GM23338 (cell line): Measurements from ENCODE around the gene DAPK1. TPM values are rescaled to one million over a fixed set of nuclear protein-coding genes. Genes with fewer than 3 reads are reported as not detected.

Experiments used
- ATAC-seq: fragments of 200-7000 bp; cut with Tn5 transposase; 3 replicates; pipeline ENCODE4 v1.9.1; 2020
- DNase-seq: peaks from one replicate; pipeline ENCODE4 v3.0.0-alpha.2; 2015; ENCODE audit warnings: low spot score
- H2AFZ ChIP-seq: fragments of 200-600 bp; sonication (generic); 2 replicates; pipeline ENCODE4 v1.8.0; 2016; ENCODE audit warnings: antibody characterized with exemption, mild to moderate bottlenecking, moderate library complexity
- H3F3A ChIP-seq: fragments of 200-600 bp; sonication (generic); replicated peaks from 2 replicates; pipeline ENCODE4 v1.8.0; 2017; ENCODE audit warnings: antibody characterized with exemption, mixed run types, low read depth
- H3K27ac ChIP-seq: fragments of 200-600 bp; sonication (generic); 2 replicates; pipeline ENCODE4 v1.6.1; 2016; ENCODE audit warnings: low read depth
- H3K27me3 ChIP-seq: fragments of 200-600 bp; sonication (generic); 2 replicates; pipeline ENCODE4 v1.8.0; 2016; ENCODE audit warnings: mild to moderate bottlenecking, mixed run types, moderate library complexity; ENCODE audit not compliant: insufficient read depth
- H3K36me3 ChIP-seq: fragments of 200-600 bp; sonication (generic); 2 replicates; pipeline ENCODE4 v1.8.0; 2016; ENCODE audit warnings: mild to moderate bottlenecking; ENCODE audit not compliant: insufficient read depth
- H3K4me1 ChIP-seq: fragments of 200-600 bp; sonication (generic); 2 replicates; pipeline ENCODE4 v1.8.0; 2016; ENCODE audit warnings: mild to moderate bottlenecking, moderate library complexity; ENCODE audit not compliant: insufficient read depth
- H3K4me2 ChIP-seq: fragments of 200-600 bp; sonication (generic); 2 replicates; pipeline ENCODE4 v1.7.1; 2017; ENCODE audit warnings: mixed run types
- H3K4me3 ChIP-seq: fragments of 200-600 bp; sonication (generic); 2 replicates; pipeline ENCODE4 v1.6.1; 2016; ENCODE audit warnings: mixed run types
- H3K79me2 ChIP-seq: fragments of 200-600 bp; sonication (generic); replicated peaks from 2 replicates; pipeline ENCODE4 v1.8.0; 2017; ENCODE audit warnings: mild to moderate bottlenecking; ENCODE audit not compliant: insufficient read depth
- H3K9me2 ChIP-seq: fragments of 200-600 bp; sonication (generic); 2 replicates; pipeline ENCODE4 v1.8.0; 2017; ENCODE audit not compliant: insufficient read depth
- H4K20me1 ChIP-seq: fragments of 200-600 bp; sonication (generic); replicated peaks from 2 replicates; pipeline ENCODE4 v1.8.0; 2017; ENCODE audit warnings: mild to moderate bottlenecking; ENCODE audit not compliant: insufficient read depth
- H3K27ac Mint-ChIP-seq: 2 replicates; pipeline ENCODE4 v1.8.0; 2020; ENCODE audit warnings: inconsistent platforms, mild to moderate bottlenecking, moderate library complexity, mixed read lengths
- H3K27me3 Mint-ChIP-seq: 3 replicates; pipeline ENCODE4 v1.8.0; 2022; ENCODE audit warnings: low read depth, mild to moderate bottlenecking, moderate library complexity, mixed read lengths, inconsistent platforms; ENCODE audit not compliant: insufficient read depth, poor library complexity
- H3K36me3 Mint-ChIP-seq: 3 replicates; pipeline ENCODE4 v1.8.0; 2021; ENCODE audit warnings: low read depth, mild to moderate bottlenecking, inconsistent platforms, moderate library complexity, mixed read lengths
- H3K4me1 Mint-ChIP-seq: 3 replicates; pipeline ENCODE4 v1.8.0; 2020; ENCODE audit warnings: mild to moderate bottlenecking, inconsistent platforms, mixed read lengths
- H3K4me3 Mint-ChIP-seq: 3 replicates; pipeline ENCODE4 v1.8.0; 2021; ENCODE audit warnings: moderate library complexity, mild to moderate bottlenecking, inconsistent platforms, mixed read lengths
- H3K9me3 Mint-ChIP-seq: 3 replicates; pipeline ENCODE4 v1.8.0; 2020; ENCODE audit warnings: moderate library complexity, mild to moderate bottlenecking, inconsistent platforms, mixed read lengths
- CREB1 ChIP-seq: fragments of 250-450 bp; sonication (Bioruptor Pico); IDR thresholded peaks from 2 replicates; pipeline ENCODE4 v1.5.0; 2020; ENCODE audit warnings: low read depth, mild to moderate bottlenecking, moderate library complexity
- EZH2 ChIP-seq: fragments of 200-600 bp; sonication (generic); IDR thresholded peaks from one replicate; pipeline ENCODE4 v1.8.0; 2017; ENCODE audit warnings: antibody characterized with exemption, mild to moderate bottlenecking, low read depth; ENCODE audit not compliant: unreplicated experiment
- EZH2phosphoT487 ChIP-seq: fragments of 200-600 bp; sonication (generic); IDR thresholded peaks from one replicate; pipeline ENCODE4 v1.8.1; 2018; ENCODE audit warnings: antibody characterized with exemption; ENCODE audit not compliant: unreplicated experiment
- JUNB ChIP-seq: IDR thresholded peaks from one replicate; pipeline ENCODE4 v1.6.1; 2016; ENCODE audit warnings: antibody characterized with exemption; ENCODE audit not compliant: unreplicated experiment
- NANOG ChIP-seq: IDR thresholded peaks from 2 replicates; pipeline ENCODE4 v1.6.1; 2016; ENCODE audit warnings: antibody characterized with exemption, borderline replicate concordance
- POLR2AphosphoS5 ChIP-seq: IDR thresholded peaks from 2 replicates; pipeline ENCODE4 v1.6.1; 2016; ENCODE audit warnings: antibody characterized with exemption, low read depth
- STAT1 ChIP-seq: IDR thresholded peaks from one replicate; pipeline ENCODE4 v1.6.1; 2016; ENCODE audit warnings: antibody characterized with exemption; ENCODE audit not compliant: unreplicated experiment
- ZNF114 ChIP-seq: fragments of 250-450 bp; sonication (Bioruptor Pico); IDR thresholded peaks from 2 replicates; pipeline ENCODE4 v1.5.0; 2020; ENCODE audit warnings: mild to moderate bottlenecking, moderate library complexity
- ZNF331 ChIP-seq: fragments of 250-450 bp; sonication (Bioruptor Pico); IDR thresholded peaks from 2 replicates; pipeline ENCODE4 v1.5.0; 2020; ENCODE audit warnings: low read depth, mild to moderate bottlenecking, moderate library complexity
- ZNF462 ChIP-seq: fragments of 250-450 bp; sonication (Bioruptor Pico); IDR thresholded peaks from 2 replicates; pipeline ENCODE4 v1.5.0; 2020; ENCODE audit warnings: mild to moderate bottlenecking, moderate library complexity
- polyA plus RNA-seq: library from polyadenylated mRNA; unstranded; fragments of >200 nt; fragmentation: Nextera tagmentation; extraction: Ambion mirVana; gene quantifications from 2 replicates; pipeline ENCODE4 v1.2.1, GENCODE V29; 2016
- total RNA-seq: library from RNA; depleted of rRNA; stranded (reverse); fragments of >200 nt; shearing (Covaris generic); gene quantifications from 2 replicates; pipeline ENCODE4 v1.2.3, GENCODE V29; 2014
- TF ChIP-seq, protein P1 (sequence below), 2 experiments: fragments of 200-600 bp in 1 of 2; sonication (generic) in 1 of 2; conservative IDR thresholded peaks; 2 replicates each; pipeline versions ENCODE4 v1.5.1 to v1.6.1; 2016 to 2017; ENCODE audit warnings: antibody characterized with exemption in 2 of 2, low read depth in 2 of 2, mild to moderate bottlenecking in 2 of 2, moderate library complexity in 1 of 2
- TF ChIP-seq, protein P2 (sequence below): IDR thresholded peaks from 2 replicates; pipeline ENCODE4 v1.6.1; 2016; ENCODE audit warnings: antibody characterized with exemption
- TF ChIP-seq, protein P3 (sequence below): IDR thresholded peaks from one replicate; pipeline ENCODE4 v1.6.1; 2018; ENCODE audit warnings: antibody characterized with exemption; ENCODE audit not compliant: unreplicated experiment

DAPK1 gene
- total and polyA plus RNA-seq, 2 experiments from 2014 or later = 37.0 to 134 TPM

DNA sequence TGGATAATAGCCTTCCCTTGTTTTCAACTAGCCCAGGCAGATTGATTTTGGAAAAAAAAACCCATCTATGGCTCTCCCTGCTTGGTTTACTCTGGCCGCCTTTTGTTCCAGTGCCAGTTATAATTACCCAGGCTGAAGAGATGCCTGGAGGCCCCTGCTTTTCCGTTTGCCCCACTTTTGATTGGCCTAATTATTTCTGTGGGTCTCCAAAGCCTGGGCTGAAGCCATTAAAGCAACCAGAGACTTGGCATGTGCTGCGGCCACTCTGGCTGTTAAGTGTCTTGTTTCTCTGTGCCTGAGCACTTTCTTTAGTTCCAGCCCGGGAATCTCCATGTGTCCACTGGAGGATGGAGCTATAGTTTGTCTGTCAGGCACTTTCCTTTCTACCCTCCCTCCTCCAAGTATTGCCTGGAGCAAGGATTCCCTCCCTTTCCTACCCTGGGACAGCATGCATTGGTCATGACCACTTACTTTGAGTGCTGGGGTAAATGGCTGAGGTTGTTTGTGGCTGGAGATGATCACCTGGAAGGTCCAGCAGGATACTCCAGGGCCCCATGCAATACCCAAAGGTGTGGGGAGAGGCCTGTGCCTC is 123.2 kb downstream of the DAPK1 start:
- no peak overlapping the region for H3K4me2 ChIP-seq

More for the DNA sequence above, 123.2 kb downstream of the DAPK1 start:
- H3K4me3 ChIP-seq = no peak overlapping the region
- H3F3A ChIP-seq = no peaks in the 10 kb centered on the region
- H3K4me1 Mint-ChIP-seq = peaks cover 27% of the 10 kb centered on the region
- no peaks in the 10 kb centered on the region for H3K27me3 ChIP-seq
- H3K4me3 Mint-ChIP-seq = no peak overlapping the region
- 0 out of 2 replicates have a peak, but pooled peaks cover 14% of the 10 kb centered on the region for H3K9me2 ChIP-seq
- H3K27me3 Mint-ChIP-seq = peaks cover 7% of the 10 kb centered on the region
- no peak overlapping the region for H3K27ac Mint-ChIP-seq
- no peak for ATAC-seq
- DNase-seq = no peak
- peaks cover 4% of the 10 kb centered on the region; the same call in 1 of the 2 replicates for H3K36me3 ChIP-seq
- no peak overlapping the region for H3K27ac ChIP-seq
- 0 out of 2 replicates have a peak, but pooled peaks cover 5% of the 10 kb centered on the region for H3K4me1 ChIP-seq
- TF ChIP-seq ZNF114 (no peak), ZNF462 (CRISPR knock-in tag) (no peak), STAT1 (no peak), NANOG (no peak), JUNB (no peak), POLR2AphosphoS5 (no peak), ZNF331 (no peak), EZH2 (no peak), CREB1 (no peak), EZH2phosphoT487 (no peak)
- TF ChIP-seq, protein P1, sequence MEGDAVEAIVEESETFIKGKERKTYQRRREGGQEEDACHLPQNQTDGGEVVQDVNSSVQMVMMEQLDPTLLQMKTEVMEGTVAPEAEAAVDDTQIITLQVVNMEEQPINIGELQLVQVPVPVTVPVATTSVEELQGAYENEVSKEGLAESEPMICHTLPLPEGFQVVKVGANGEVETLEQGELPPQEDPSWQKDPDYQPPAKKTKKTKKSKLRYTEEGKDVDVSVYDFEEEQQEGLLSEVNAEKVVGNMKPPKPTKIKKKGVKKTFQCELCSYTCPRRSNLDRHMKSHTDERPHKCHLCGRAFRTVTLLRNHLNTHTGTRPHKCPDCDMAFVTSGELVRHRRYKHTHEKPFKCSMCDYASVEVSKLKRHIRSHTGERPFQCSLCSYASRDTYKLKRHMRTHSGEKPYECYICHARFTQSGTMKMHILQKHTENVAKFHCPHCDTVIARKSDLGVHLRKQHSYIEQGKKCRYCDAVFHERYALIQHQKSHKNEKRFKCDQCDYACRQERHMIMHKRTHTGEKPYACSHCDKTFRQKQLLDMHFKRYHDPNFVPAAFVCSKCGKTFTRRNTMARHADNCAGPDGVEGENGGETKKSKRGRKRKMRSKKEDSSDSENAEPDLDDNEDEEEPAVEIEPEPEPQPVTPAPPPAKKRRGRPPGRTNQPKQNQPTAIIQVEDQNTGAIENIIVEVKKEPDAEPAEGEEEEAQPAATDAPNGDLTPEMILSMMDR (conservative IDR thresholded peaks at IDR 0.05; ENCODE audit: low read depth in 2 of 2) = no peak
- TF ChIP-seq, protein P2, sequence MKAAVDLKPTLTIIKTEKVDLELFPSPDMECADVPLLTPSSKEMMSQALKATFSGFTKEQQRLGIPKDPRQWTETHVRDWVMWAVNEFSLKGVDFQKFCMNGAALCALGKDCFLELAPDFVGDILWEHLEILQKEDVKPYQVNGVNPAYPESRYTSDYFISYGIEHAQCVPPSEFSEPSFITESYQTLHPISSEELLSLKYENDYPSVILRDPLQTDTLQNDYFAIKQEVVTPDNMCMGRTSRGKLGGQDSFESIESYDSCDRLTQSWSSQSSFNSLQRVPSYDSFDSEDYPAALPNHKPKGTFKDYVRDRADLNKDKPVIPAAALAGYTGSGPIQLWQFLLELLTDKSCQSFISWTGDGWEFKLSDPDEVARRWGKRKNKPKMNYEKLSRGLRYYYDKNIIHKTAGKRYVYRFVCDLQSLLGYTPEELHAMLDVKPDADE = no peak
- TF ChIP-seq, protein P3, sequence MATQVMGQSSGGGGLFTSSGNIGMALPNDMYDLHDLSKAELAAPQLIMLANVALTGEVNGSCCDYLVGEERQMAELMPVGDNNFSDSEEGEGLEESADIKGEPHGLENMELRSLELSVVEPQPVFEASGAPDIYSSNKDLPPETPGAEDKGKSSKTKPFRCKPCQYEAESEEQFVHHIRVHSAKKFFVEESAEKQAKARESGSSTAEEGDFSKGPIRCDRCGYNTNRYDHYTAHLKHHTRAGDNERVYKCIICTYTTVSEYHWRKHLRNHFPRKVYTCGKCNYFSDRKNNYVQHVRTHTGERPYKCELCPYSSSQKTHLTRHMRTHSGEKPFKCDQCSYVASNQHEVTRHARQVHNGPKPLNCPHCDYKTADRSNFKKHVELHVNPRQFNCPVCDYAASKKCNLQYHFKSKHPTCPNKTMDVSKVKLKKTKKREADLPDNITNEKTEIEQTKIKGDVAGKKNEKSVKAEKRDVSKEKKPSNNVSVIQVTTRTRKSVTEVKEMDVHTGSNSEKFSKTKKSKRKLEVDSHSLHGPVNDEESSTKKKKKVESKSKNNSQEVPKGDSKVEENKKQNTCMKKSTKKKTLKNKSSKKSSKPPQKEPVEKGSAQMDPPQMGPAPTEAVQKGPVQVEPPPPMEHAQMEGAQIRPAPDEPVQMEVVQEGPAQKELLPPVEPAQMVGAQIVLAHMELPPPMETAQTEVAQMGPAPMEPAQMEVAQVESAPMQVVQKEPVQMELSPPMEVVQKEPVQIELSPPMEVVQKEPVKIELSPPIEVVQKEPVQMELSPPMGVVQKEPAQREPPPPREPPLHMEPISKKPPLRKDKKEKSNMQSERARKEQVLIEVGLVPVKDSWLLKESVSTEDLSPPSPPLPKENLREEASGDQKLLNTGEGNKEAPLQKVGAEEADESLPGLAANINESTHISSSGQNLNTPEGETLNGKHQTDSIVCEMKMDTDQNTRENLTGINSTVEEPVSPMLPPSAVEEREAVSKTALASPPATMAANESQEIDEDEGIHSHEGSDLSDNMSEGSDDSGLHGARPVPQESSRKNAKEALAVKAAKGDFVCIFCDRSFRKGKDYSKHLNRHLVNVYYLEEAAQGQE = no peak
- H2AFZ ChIP-seq = no peak overlapping the region
- no peaks in the 10 kb centered on the region for H3K9me3 Mint-ChIP-seq
- peaks cover 38% of the 10 kb centered on the region for H3K79me2 ChIP-seq
- peaks cover 26% of the 10 kb centered on the region; the same call in 1 of the 2 replicates for H4K20me1 ChIP-seq
- peaks cover 74% of the 10 kb centered on the region for H3K36me3 Mint-ChIP-seq
